HepG2 (cell line): ENCODE data around the gene ENTHD1.

ENCODE experiments used
- AKAP8 ChIP-seq: sonication (generic); formaldehyde crosslinking; IDR thresholded peaks from 2 replicates; pipeline ENCODE4 v1.5.1; 2020; ENCODE audit warnings: mild to moderate bottlenecking, missing genetic modification reagents
- CEBPG ChIP-seq: IDR thresholded peaks from 2 replicates; pipeline ENCODE4 v1.6.1; 2016
- CTCF ChIP-seq: sonication (generic); formaldehyde crosslinking; IDR thresholded peaks from 2 replicates; pipeline ENCODE4 v1.5.0; 2020; ENCODE audit warnings: mild to moderate bottlenecking, missing genetic modification reagents, moderate library complexity
- EP300 ChIP-seq, 3 experiments: sonication (generic) in 1 of 3; formaldehyde crosslinking in 1 of 3; IDR thresholded peaks; 2 replicates each; pipeline versions ENCODE4 v1.5.1 to v1.6.1; 2011 to 2020; ENCODE audit warnings: low read depth in 2 of 3, low read length in 2 of 3, borderline replicate concordance in 1 of 3, improper control_type of control experiment in 1 of 3, mild to moderate bottlenecking in 1 of 3, missing genetic modification reagents in 1 of 3, moderate library complexity in 1 of 3
- EZH2 ChIP-seq: conservative IDR thresholded peaks from 2 replicates; pipeline ENCODE4 v1.6.1; 2012; ENCODE audit warnings: mild to moderate bottlenecking, low read depth, low read length, moderate library complexity
- HIVEP1 ChIP-seq: sonication (generic); formaldehyde crosslinking; IDR thresholded peaks from 2 replicates; pipeline ENCODE4 v1.4.0; 2020; ENCODE audit warnings: mild to moderate bottlenecking, missing genetic modification reagents
- MTA1 ChIP-seq: sonication (generic); formaldehyde crosslinking; IDR thresholded peaks from 2 replicates; pipeline ENCODE4 v1.4.0; 2020; ENCODE audit warnings: missing genetic modification reagents, mild to moderate bottlenecking, borderline replicate concordance
- PAF1 ChIP-seq: IDR thresholded peaks from 2 replicates; pipeline ENCODE4 v1.6.1; 2016; ENCODE audit warnings: missing genetic modification reagents, missing compliant biosample characterization
- TAF1 ChIP-seq: sonication (generic); formaldehyde crosslinking; IDR thresholded peaks from 2 replicates; pipeline ENCODE4 v1.4.0; 2020; ENCODE audit warnings: missing genetic modification reagents
- ZHX2 ChIP-seq, 2 experiments: sonication (generic) in 1 of 2; formaldehyde crosslinking in 1 of 2; IDR thresholded peaks; 2 replicates each; pipeline versions ENCODE4 v1.6.1 to v1.9.0; 2014 to 2022; ENCODE audit warnings: antibody characterized with exemption in 1 of 2, borderline replicate concordance in 1 of 2, inconsistent platforms in 1 of 2, low read depth in 1 of 2, missing genetic modification reagents in 1 of 2
- ZNF354B ChIP-seq: sonication (generic); formaldehyde crosslinking; IDR thresholded peaks from 2 replicates; pipeline ENCODE4 v1.8.0; 2022; ENCODE audit warnings: mild to moderate bottlenecking, missing genetic modification reagents
- ZNF704 ChIP-seq: sonication (generic); formaldehyde crosslinking; IDR thresholded peaks from 2 replicates; pipeline ENCODE4 v1.8.1; 2023; ENCODE audit warnings: mild to moderate bottlenecking, inconsistent platforms, moderate library complexity, missing genetic modification reagents, borderline replicate concordance

- TF ChIP-seq HIVEP1 (CRISPR knock-in tag) (no peak), ZNF704 (CRISPR knock-in tag) (no peak), ZHX2 (IDR thresholded peaks at IDR 0.05; ENCODE audit: low read depth) (no peak), ZHX2 (CRISPR knock-in tag; IDR thresholded peaks at IDR 0.05; ENCODE audit: borderline replicate concordance) (no peak), CTCF (no peak), TAF1 (CRISPR knock-in tag) (no peak), CEBPG (CRISPR knock-in tag) (no peak), ZNF354B (no peak), EP300 (IDR thresholded peaks at IDR 0.05; ENCODE audit: low read depth in 2 of 2, low read length in 2 of 2) (no peak), EP300 (CRISPR knock-in tag; IDR thresholded peaks at IDR 0.05; ENCODE audit: borderline replicate concordance) (no peak), EZH2 (no peak), AKAP8 (CRISPR knock-in tag) (no peak), PAF1 (CRISPR knock-in tag) (no peak), MTA1 (no peak)
Observed at GRCh38 chr22:39739338-39740027, 154.1 kb downstream of the ENTHD1 start.
